Measurements from ENCODE around the gene XYLB. TPM values are rescaled to one million over a fixed set of nuclear protein-coding genes. Genes with fewer than 3 reads are reported as not detected.

XYLB gene
- total and polyA plus RNA-seq, 2 of the 13 experiments (the other 11 are each of a cell fraction or from before 2014, with no cell fraction given), result 25.9 to 30.0 TPM

- peak; percentile 87 for TF ChIP-seq ZNF704 (CRISPR knock-in tag; IDR thresholded peaks at IDR 0.05; ENCODE audit: borderline replicate concordance)
- 0 out of 2 replicates have a peak, but pooled peaks have one; percentile 23 for TF ChIP-seq ZNF530 (CRISPR knock-in tag; IDR thresholded peaks at IDR 0.05; ENCODE audit: low read depth)
- TF ChIP-seq THRA (CRISPR knock-in tag; IDR thresholded peaks at IDR 0.05; ENCODE audit: borderline replicate concordance), result peak; percentile 50
- TF ChIP-seq, protein P1, sequence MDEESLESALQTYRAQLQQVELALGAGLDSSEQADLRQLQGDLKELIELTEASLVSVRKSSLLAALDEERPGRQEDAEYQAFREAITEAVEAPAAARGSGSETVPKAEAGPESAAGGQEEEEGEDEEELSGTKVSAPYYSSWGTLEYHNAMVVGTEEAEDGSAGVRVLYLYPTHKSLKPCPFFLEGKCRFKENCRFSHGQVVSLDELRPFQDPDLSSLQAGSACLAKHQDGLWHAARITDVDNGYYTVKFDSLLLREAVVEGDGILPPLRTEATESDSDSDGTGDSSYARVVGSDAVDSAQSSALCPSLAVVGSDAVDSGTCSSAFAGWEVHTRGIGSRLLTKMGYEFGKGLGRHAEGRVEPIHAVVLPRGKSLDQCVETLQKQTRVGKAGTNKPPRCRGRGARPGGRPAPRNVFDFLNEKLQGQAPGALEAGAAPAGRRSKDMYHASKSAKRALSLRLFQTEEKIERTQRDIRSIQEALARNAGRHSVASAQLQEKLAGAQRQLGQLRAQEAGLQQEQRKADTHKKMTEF (CRISPR knock-in tag; IDR thresholded peaks at IDR 0.05), result peak; percentile 95
- peak; percentile 94; the same call in 1 of the 2 replicates for TF ChIP-seq ZNF670 (CRISPR knock-in tag; IDR thresholded peaks at IDR 0.05; ENCODE audit: borderline replicate concordance)
- peak; percentile 95 for TF ChIP-seq ZFX (CRISPR knock-in tag; IDR thresholded peaks at IDR 0.05; ENCODE audit: low read depth)
- TF ChIP-seq MAFF (IDR thresholded peaks at IDR 0.05; ENCODE audit: low read depth, low read length), result no peak
- TF ChIP-seq, protein P2, sequence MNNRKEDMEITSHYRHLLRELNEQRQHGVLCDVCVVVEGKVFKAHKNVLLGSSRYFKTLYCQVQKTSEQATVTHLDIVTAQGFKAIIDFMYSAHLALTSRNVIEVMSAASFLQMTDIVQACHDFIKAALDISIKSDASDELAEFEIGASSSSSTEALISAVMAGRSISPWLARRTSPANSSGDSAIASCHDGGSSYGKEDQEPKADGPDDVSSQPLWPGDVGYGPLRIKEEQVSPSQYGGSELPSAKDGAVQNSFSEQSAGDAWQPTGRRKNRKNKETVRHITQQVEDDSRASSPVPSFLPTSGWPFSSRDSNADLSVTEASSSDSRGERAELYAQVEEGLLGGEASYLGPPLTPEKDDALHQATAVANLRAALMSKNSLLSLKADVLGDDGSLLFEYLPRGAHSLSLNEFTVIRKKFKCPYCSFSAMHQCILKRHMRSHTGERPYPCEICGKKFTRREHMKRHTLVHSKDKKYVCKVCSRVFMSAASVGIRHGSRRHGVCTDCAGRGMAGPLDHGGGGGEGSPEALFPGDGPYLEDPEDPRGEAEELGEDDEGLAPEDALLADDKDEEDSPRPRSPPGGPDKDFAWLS (CRISPR knock-in tag; IDR thresholded peaks at IDR 0.05; ENCODE audit: borderline replicate concordance), result peak; percentile 94
- peak; percentile 95 for TF ChIP-seq HNF4G (IDR thresholded peaks at IDR 0.05; ENCODE audit: borderline replicate concordance, low read depth, low read length)
- TF ChIP-seq HNF4G (CRISPR knock-in tag; IDR thresholded peaks at IDR 0.05; ENCODE audit: borderline replicate concordance, low read depth), result peak; percentile 96
- peak; percentile 89 for TF ChIP-seq IKZF5 (CRISPR knock-in tag; IDR thresholded peaks at IDR 0.05)
- peak; percentile 92 for TF ChIP-seq MEIS2 (CRISPR knock-in tag; IDR thresholded peaks at IDR 0.05)
- TF ChIP-seq ZNF510 (CRISPR knock-in tag; IDR thresholded peaks at IDR 0.05; ENCODE audit: low read depth), result no peak; the same call in 1 of the 2 replicates
- TF ChIP-seq U2AF2 (IDR thresholded peaks at IDR 0.05; ENCODE audit: low read depth, low read length), result 0 out of 2 replicates have a peak, but pooled peaks have one; percentile 77
- TF ChIP-seq JDP2 (CRISPR knock-in tag; IDR thresholded peaks at IDR 0.05; ENCODE audit: borderline replicate concordance), result peak; percentile 61; the same call in 1 of the 2 replicates
- peak; percentile 81 for TF ChIP-seq E2F5 (CRISPR knock-in tag; conservative IDR thresholded peaks at IDR 0.05)
- TF ChIP-seq ZBTB20 (CRISPR knock-in tag; IDR thresholded peaks at IDR 0.05; ENCODE audit: borderline replicate concordance, low read depth), result peak; percentile 79
- TF ChIP-seq ZNF724P (CRISPR knock-in tag; IDR thresholded peaks at IDR 0.05; ENCODE audit: borderline replicate concordance), result peak; percentile 76
- peak; percentile 99 for TF ChIP-seq ZNF777 (CRISPR knock-in tag; IDR thresholded peaks at IDR 0.05)
- peak; percentile 69 for TF ChIP-seq ZNF878 (CRISPR knock-in tag; IDR thresholded peaks at IDR 0.05)
Observed at GRCh38 chr3:38346587-38347410, at the start of gene XYLB (continued).

All from HepG2 (cell line).